HL-60 (cell line): ENCODE results near the gene TSPEAR.

Experiments used
- CTCF ChIP-seq: IDR thresholded peaks from one replicate; pipeline ENCODE4 v1.5.1; 2011; ENCODE audit warnings: low read length, control low read depth, inconsistent platforms; ENCODE audit not compliant: insufficient read depth
- POLR2AphosphoS5 ChIP-seq: IDR thresholded peaks from 2 replicates; pipeline ENCODE4 v1.6.1; 2012; ENCODE audit warnings: low read depth
- REST ChIP-seq: IDR thresholded peaks from 2 replicates; pipeline ENCODE4 v1.6.1; 2012; ENCODE audit warnings: low read depth; ENCODE audit not compliant: insufficient replicate concordance

GRCh38 chr21:44486302-44486701, 225.1 kb downstream of the TSPEAR start:
- TF ChIP-seq CTCF: no peak
- TF ChIP-seq POLR2AphosphoS5: no peak
- TF ChIP-seq REST: no peak
